SK-N-SH (cell line): ENCODE results near the gene ANKRD33B. TPM values are rescaled to one million over a fixed set of nuclear protein-coding genes. Genes with fewer than 3 reads are reported as not detected.

Source experiments
- CTCF ChIA-PET: fragments of 300-600, 350-600 bp; formaldehyde crosslinking; extraction: SDS; loops from one replicate; lab custom pipeline; 2021; lab: Yijun Ruan, JAX
- POLR2A ChIA-PET: fragments of 350-600 bp; sonication (Branson Sonifier 250); formaldehyde crosslinking; extraction: SDS; loops from one replicate; lab custom pipeline; 2020; ENCODE audit warnings: antibody characterized with exemption, inconsistent platforms; lab: Yijun Ruan, JAX
- DNase-seq: peaks from one replicate; pipeline ENCODE4 v3.0.0; 2012
- H2AFZ ChIP-seq: fragments of 200-600 bp; sonication (generic); 2 replicates; pipeline ENCODE4 v1.8.1; 2016; ENCODE audit warnings: antibody characterized with exemption, mild to moderate bottlenecking, low read depth
- H3F3A ChIP-seq: fragments of 200-600 bp; sonication (generic); replicated peaks from 2 replicates; pipeline ENCODE3; 2016; ENCODE audit warnings: antibody characterized with exemption, mild to moderate bottlenecking; ENCODE audit not compliant: insufficient read depth
- H3K27ac ChIP-seq, 2 experiments: fragments of 200-500 bp in 1 of 2; fragments of 200-600 bp in 1 of 2; sonication (Bioruptor generic) in 1 of 2; sonication (generic), shearing (Covaris generic) in 1 of 2; 2 replicates each; pipeline versions ENCODE4 v1.5.1 to v1.6.1; 2014 to 2016; ENCODE audit warnings: low read depth in 2 of 2, inconsistent platforms in 1 of 2, low read length in 1 of 2, mild to moderate bottlenecking in 1 of 2, mixed read lengths in 1 of 2
- H3K27me3 ChIP-seq: fragments of 200-600 bp; sonication (generic), shearing (Covaris generic); 2 replicates; pipeline ENCODE4 v1.6.1; 2016; ENCODE audit warnings: mixed run types; ENCODE audit not compliant: insufficient read depth
- H3K36me3 ChIP-seq, 2 experiments: fragments of 200-500 bp in 1 of 2; fragments of 200-600 bp in 1 of 2; sonication (Bioruptor generic) in 1 of 2; sonication (generic) in 1 of 2; replicated peaks in 1 of 2; 2 replicates each; pipeline versions ENCODE3 to v1.5.1; 2014 to 2016; ENCODE audit warnings: low read length in 1 of 2, mild to moderate bottlenecking in 1 of 2; ENCODE audit not compliant: insufficient read depth in 2 of 2, control insufficient read depth in 1 of 2
- H3K4me1 ChIP-seq, 2 experiments: fragments of 200-500 bp in 1 of 2; fragments of 200-600 bp in 1 of 2; sonication (Bioruptor generic) in 1 of 2; sonication (generic), shearing (Covaris generic) in 1 of 2; 2 replicates each; pipeline versions ENCODE4 v1.5.1 to v1.6.1; 2014 to 2016; ENCODE audit warnings: low read depth in 1 of 2, low read length in 1 of 2, mixed run types in 1 of 2; ENCODE audit not compliant: insufficient read depth in 2 of 2, control insufficient read depth in 1 of 2
- H3K4me2 ChIP-seq: fragments of 200-600 bp; sonication (generic), shearing (Covaris generic); 2 replicates; pipeline ENCODE4 v1.6.1; 2017; ENCODE audit warnings: mixed run types
- H3K4me3 ChIP-seq, 2 experiments: fragments of 200-500 bp in 1 of 2; fragments of 200-600 bp in 1 of 2; sonication (Bioruptor generic) in 1 of 2; sonication (generic), shearing (Covaris generic) in 1 of 2; 2 replicates each; pipeline versions ENCODE4 v1.5.1 to v1.8.1; 2014 to 2016; ENCODE audit warnings: low read depth in 2 of 2, inconsistent platforms in 1 of 2, low read length in 1 of 2, mild to moderate bottlenecking in 1 of 2, mixed read lengths in 1 of 2, moderate library complexity in 1 of 2
- H3K79me2 ChIP-seq: fragments of 200-600 bp; sonication (generic); 2 replicates; pipeline ENCODE4 v1.8.1; 2017; ENCODE audit warnings: mild to moderate bottlenecking; ENCODE audit not compliant: insufficient read depth
- H3K9ac ChIP-seq: fragments of 200-600 bp; sonication (generic); 2 replicates; pipeline ENCODE4 v1.6.1; 2017; ENCODE audit warnings: mixed run types
- H3K9me2 ChIP-seq: fragments of 200-600 bp; sonication (generic); 2 replicates; pipeline ENCODE4 v1.6.1; 2017; ENCODE audit warnings: mixed run types
- H3K9me3 ChIP-seq: fragments of 200-600 bp; sonication (generic); 2 replicates; pipeline ENCODE4 v1.6.1; 2017; ENCODE audit warnings: mixed run types, mild to moderate bottlenecking, moderate library complexity
- H4K20me1 ChIP-seq: fragments of 200-600 bp; sonication (generic); 2 replicates; pipeline ENCODE4 v1.6.1; 2017; ENCODE audit warnings: mild to moderate bottlenecking, mixed run types; ENCODE audit not compliant: insufficient read depth
- CHD2 ChIP-seq: fragments of 150-350 bp; IDR thresholded peaks from 2 replicates; pipeline ENCODE4 v1.6.1; 2018; ENCODE audit warnings: low read length; ENCODE audit not compliant: partially characterized antibody
- EZH2phosphoT487 ChIP-seq: fragments of 200-600 bp; sonication (generic); IDR thresholded peaks from 2 replicates; pipeline ENCODE4 v1.6.1; 2017; ENCODE audit warnings: low read depth, mixed run types, mild to moderate bottlenecking, antibody characterized with exemption, moderate library complexity, borderline replicate concordance
- FOSL2 ChIP-seq: IDR thresholded peaks from 2 replicates; pipeline ENCODE4 v1.4.0; 2012; ENCODE audit warnings: low read depth, mild to moderate bottlenecking, moderate library complexity, borderline replicate concordance
- FOXJ3 ChIP-seq: sonication (generic); formaldehyde crosslinking; IDR thresholded peaks from 2 replicates; pipeline ENCODE4 v1.5.1; 2020; ENCODE audit warnings: mild to moderate bottlenecking, missing genetic modification reagents
- FOXM1 ChIP-seq: IDR thresholded peaks from 2 replicates; pipeline ENCODE4 v1.4.0; 2012; ENCODE audit warnings: low read depth, mild to moderate bottlenecking
- GABPA ChIP-seq: IDR thresholded peaks from 2 replicates; pipeline ENCODE4 v1.4.0; 2012; ENCODE audit warnings: low read depth, mild to moderate bottlenecking
- GATA2 ChIP-seq: sonication (generic); formaldehyde crosslinking; IDR thresholded peaks from 2 replicates; pipeline ENCODE4 v1.5.0; 2020; ENCODE audit warnings: mild to moderate bottlenecking, missing genetic modification reagents
- JUND ChIP-seq: IDR thresholded peaks from 2 replicates; pipeline ENCODE4 v1.4.0; 2012
- MEF2A ChIP-seq: IDR thresholded peaks from 2 replicates; pipeline ENCODE4 v1.4.0; 2012; ENCODE audit warnings: low read depth, borderline replicate concordance
- NFIC ChIP-seq: IDR thresholded peaks from 2 replicates; pipeline ENCODE4 v1.4.0; 2012; ENCODE audit warnings: borderline replicate concordance
- NRF1 ChIP-seq: IDR thresholded peaks from 2 replicates; pipeline ENCODE4 v1.6.1; 2012; ENCODE audit warnings: low read depth, mild to moderate bottlenecking, low read length
- POLR2AphosphoS5 ChIP-seq: IDR thresholded peaks from 2 replicates; pipeline ENCODE4 v1.6.1; 2012; ENCODE audit warnings: low read depth, low read length
- RCOR1 ChIP-seq: fragments of 150-350 bp; IDR thresholded peaks from 2 replicates; pipeline ENCODE4 v1.6.1; 2017; ENCODE audit warnings: antibody characterized with exemption, low read length
- TCF12 ChIP-seq: IDR thresholded peaks from 2 replicates; pipeline ENCODE4 v1.4.0; 2012
- TEAD4 ChIP-seq: IDR thresholded peaks from 2 replicates; pipeline ENCODE4 v1.4.0; 2012; ENCODE audit warnings: mild to moderate bottlenecking, borderline replicate concordance; ENCODE audit not compliant: insufficient read depth
- YY1 ChIP-seq: IDR thresholded peaks from 2 replicates; pipeline ENCODE4 v1.4.0; 2012; ENCODE audit warnings: low read depth, mild to moderate bottlenecking
- WGBS: methylation state at CpG from one replicate; pipeline ENCODE4 v1.1.6; 2017; ENCODE audit warnings: low lambda C conversion rate; 5-methylcytosine and 5-hydroxymethylcytosine counted together
- polyA plus RNA-seq, 3 experiments: library from polyadenylated mRNA; depleted of rRNA; stranded (reverse); fragments of >200 nt; gene quantifications; 2 replicates each; pipeline ENCODE4 v1.2.3, GENCODE V29; 2012
- TF ChIP-seq, protein P1 (sequence below): IDR thresholded peaks from 2 replicates; pipeline ENCODE4 v1.4.0; 2012; ENCODE audit warnings: low read depth, borderline replicate concordance
- TF ChIP-seq, protein P2 (sequence below): IDR thresholded peaks from 2 replicates; pipeline ENCODE4; 2012
- TF ChIP-seq, protein P3 (sequence below): fragments of 150-350 bp; IDR thresholded peaks from 2 replicates; pipeline ENCODE4 v1.6.1; 2016; ENCODE audit warnings: mild to moderate bottlenecking, low read depth, low read length
- TF ChIP-seq, protein P4 (sequence below): fragments of 150-350 bp; IDR thresholded peaks from 2 replicates; pipeline ENCODE4 v1.6.1; 2017; ENCODE audit warnings: antibody characterized with exemption, low read length, low read depth, borderline replicate concordance
- TF ChIP-seq, protein P5 (sequence below): fragments of 200-600 bp; sonication (generic); IDR thresholded peaks from 2 replicates; pipeline ENCODE4 v1.6.1; 2017; ENCODE audit warnings: antibody characterized with exemption, mild to moderate bottlenecking, moderate library complexity
- TF ChIP-seq, protein P6 (sequence below): IDR thresholded peaks from 2 replicates; pipeline ENCODE4 v1.4.0; 2012; ENCODE audit warnings: low read depth

Gene ANKRD33B
- polyA plus RNA-seq, 1 of the 3 experiments (the other 2 are of a cell fraction) = 1.8 TPM

DNA sequence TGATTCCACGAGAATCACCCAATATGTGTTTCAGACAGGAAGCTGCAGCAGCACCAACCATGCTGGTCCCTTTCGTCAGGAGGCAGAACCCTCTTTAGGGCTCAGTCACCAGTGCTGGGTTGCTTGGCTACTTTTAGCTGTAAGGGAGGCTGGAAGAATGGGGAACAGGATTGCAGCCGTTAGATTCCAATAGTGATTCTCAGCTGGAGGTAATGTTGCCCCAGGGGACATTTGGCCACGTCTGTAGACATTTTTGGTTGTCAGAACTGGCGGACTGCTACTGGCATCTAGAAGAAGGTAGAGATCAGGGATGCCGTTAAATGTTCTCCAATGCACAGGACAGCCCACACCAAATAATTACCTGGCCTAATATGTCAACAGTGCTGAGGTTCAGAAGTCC is 81.8 kb downstream of the ANKRD33B start:
- CTCF ChIA-PET = interaction anchor here (1.6 to 3.4 kb wide), 2 partner anchors 17 to 193 kb away, joined by 5 to 16 read pairs; no protein-coding TSS in a partner anchor
- 90% methylated on average over 5 of the region's 6 CpGs for WGBS
- H3K4me3 ChIP-seq = no peak overlapping the region
- 0 out of 2 replicates have a peak, but pooled peaks cover 4% of the 10 kb centered on the region for H4K20me1 ChIP-seq
- TF ChIP-seq TCF12 (no peak), TEAD4 (no peak), NFIC (no peak), FOXJ3 (CRISPR knock-in tag) (no peak), CHD2 (no peak), FOSL2 (no peak), NRF1 (no peak), FOXM1 (no peak), MEF2A (no peak), YY1 (no peak), JUND (no peak)
- TF ChIP-seq, protein P1, sequence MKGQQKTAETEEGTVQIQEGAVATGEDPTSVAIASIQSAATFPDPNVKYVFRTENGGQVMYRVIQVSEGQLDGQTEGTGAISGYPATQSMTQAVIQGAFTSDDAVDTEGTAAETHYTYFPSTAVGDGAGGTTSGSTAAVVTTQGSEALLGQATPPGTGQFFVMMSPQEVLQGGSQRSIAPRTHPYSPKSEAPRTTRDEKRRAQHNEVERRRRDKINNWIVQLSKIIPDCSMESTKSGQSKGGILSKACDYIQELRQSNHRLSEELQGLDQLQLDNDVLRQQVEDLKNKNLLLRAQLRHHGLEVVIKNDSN = no peak
- TF ChIP-seq, protein P2, sequence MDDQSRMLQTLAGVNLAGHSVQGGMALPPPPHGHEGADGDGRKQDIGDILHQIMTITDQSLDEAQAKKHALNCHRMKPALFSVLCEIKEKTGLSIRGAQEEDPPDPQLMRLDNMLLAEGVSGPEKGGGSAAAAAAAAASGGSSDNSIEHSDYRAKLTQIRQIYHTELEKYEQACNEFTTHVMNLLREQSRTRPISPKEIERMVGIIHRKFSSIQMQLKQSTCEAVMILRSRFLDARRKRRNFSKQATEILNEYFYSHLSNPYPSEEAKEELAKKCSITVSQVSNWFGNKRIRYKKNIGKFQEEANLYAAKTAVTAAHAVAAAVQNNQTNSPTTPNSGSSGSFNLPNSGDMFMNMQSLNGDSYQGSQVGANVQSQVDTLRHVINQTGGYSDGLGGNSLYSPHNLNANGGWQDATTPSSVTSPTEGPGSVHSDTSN = no peak
- TF ChIP-seq, protein P3, sequence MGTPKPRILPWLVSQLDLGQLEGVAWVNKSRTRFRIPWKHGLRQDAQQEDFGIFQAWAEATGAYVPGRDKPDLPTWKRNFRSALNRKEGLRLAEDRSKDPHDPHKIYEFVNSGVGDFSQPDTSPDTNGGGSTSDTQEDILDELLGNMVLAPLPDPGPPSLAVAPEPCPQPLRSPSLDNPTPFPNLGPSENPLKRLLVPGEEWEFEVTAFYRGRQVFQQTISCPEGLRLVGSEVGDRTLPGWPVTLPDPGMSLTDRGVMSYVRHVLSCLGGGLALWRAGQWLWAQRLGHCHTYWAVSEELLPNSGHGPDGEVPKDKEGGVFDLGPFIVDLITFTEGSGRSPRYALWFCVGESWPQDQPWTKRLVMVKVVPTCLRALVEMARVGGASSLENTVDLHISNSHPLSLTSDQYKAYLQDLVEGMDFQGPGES = no peak
- TF ChIP-seq, protein P4, sequence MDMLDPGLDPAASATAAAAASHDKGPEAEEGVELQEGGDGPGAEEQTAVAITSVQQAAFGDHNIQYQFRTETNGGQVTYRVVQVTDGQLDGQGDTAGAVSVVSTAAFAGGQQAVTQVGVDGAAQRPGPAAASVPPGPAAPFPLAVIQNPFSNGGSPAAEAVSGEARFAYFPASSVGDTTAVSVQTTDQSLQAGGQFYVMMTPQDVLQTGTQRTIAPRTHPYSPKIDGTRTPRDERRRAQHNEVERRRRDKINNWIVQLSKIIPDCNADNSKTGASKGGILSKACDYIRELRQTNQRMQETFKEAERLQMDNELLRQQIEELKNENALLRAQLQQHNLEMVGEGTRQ = no peak
- TF ChIP-seq, all 33 proteins: peak for 0
- Histone ChIP-seq H3K9ac (no peak overlapping the region), H3K9me2 (no peaks in the 10 kb centered on the region), H3K9me3 (no peaks in the 10 kb centered on the region), H2AFZ (no peak overlapping the region), H3K36me3 (no peaks in the 10 kb centered on the region), H3K27ac (no peak overlapping the region), H3K79me2 (0 out of 2 replicates have a peak, but pooled peaks cover 3% of the 10 kb centered on the region), H3K4me1 (no peaks in the 10 kb centered on the region; a peak in 2 of 4 replicates), H3K4me2 (no peak overlapping the region), H3F3A (peaks cover 7% of the 10 kb centered on the region), H3K27me3 (no peaks in the 10 kb centered on the region)
- POLR2A ChIA-PET = no interaction called here
- no peak for DNase-seq

DNA sequence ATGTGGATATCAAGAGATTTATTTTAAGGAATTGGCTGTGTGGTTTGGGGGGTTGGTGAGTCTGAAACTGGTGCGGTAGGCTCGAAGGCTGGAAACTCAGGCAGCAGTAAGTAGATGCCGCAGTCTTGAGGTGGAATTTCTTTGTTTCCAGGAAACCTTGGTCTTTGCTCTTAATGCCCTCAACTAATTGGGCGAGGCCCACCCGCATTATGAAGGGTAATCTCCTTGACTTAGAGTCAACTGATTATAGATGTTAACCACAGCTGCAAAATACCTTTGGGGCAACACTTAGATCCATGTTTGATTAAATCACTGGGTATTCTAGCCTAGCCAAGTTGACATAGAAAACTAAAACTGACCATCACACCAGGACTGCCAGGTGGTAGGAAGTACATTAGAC is 83.8 kb downstream of the ANKRD33B start:
- Histone ChIP-seq H4K20me1 (0 out of 2 replicates have a peak, but pooled peaks cover 4% of the 10 kb centered on the region), H3K9me3 (no peaks in the 10 kb centered on the region), H3K79me2 (no peaks in the 10 kb centered on the region), H3K27ac (no peak overlapping the region), H3K27me3 (no peaks in the 10 kb centered on the region), H3K36me3 (peaks cover 0 to 7% of the 10 kb centered on the region in 2 experiments), H3K9ac (no peak overlapping the region), H3F3A (peaks cover 7% of the 10 kb centered on the region), H3K4me3 (no peak overlapping the region), H2AFZ (no peak overlapping the region), H3K4me2 (no peak overlapping the region), H3K9me2 (no peaks in the 10 kb centered on the region), H3K4me1 (no peaks in the 10 kb centered on the region; a peak in 2 of 4 replicates)
- ChIA-PET CTCF (no interaction called here), POLR2A (interaction anchor here (1.2 kb wide), 1 partner anchor 41 kb away, joined by 3 read pairs; no protein-coding TSS in a partner anchor)
- DNase-seq = no peak
- WGBS = 98% methylated on average over 5 of the region's 5 CpGs
- TF ChIP-seq FOSL2 (no peak), FOXM1 (no peak), TEAD4 (no peak), GABPA (no peak), RCOR1 (no peak), EZH2phosphoT487 (no peak), GATA2 (CRISPR knock-in tag) (no peak), MEF2A (no peak), POLR2AphosphoS5 (no peak), NRF1 (no peak)
- TF ChIP-seq, protein P5, sequence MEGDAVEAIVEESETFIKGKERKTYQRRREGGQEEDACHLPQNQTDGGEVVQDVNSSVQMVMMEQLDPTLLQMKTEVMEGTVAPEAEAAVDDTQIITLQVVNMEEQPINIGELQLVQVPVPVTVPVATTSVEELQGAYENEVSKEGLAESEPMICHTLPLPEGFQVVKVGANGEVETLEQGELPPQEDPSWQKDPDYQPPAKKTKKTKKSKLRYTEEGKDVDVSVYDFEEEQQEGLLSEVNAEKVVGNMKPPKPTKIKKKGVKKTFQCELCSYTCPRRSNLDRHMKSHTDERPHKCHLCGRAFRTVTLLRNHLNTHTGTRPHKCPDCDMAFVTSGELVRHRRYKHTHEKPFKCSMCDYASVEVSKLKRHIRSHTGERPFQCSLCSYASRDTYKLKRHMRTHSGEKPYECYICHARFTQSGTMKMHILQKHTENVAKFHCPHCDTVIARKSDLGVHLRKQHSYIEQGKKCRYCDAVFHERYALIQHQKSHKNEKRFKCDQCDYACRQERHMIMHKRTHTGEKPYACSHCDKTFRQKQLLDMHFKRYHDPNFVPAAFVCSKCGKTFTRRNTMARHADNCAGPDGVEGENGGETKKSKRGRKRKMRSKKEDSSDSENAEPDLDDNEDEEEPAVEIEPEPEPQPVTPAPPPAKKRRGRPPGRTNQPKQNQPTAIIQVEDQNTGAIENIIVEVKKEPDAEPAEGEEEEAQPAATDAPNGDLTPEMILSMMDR = no peak
- TF ChIP-seq, protein P2 = no peak
- TF ChIP-seq, protein P6, sequence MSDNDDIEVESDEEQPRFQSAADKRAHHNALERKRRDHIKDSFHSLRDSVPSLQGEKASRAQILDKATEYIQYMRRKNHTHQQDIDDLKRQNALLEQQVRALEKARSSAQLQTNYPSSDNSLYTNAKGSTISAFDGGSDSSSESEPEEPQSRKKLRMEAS = no peak
